ENCODE measurements around the gene CEMIP.

CEMIP gene

GRCh38 chr15:80939216-80939615 lies 160.0 kb downstream of the CEMIP start:
- no peaks in the 10 kb centered on the region for H3K9me3 ChIP-seq (ENCODE audit: control insufficient read depth, low read length)
- no peaks in the 10 kb centered on the region for H3K4me1 ChIP-seq (ENCODE audit: control insufficient read depth, insufficient read depth, low read length, poor library complexity, severe bottlenecking)
- no peak for DNase-seq
- H3K27me3 ChIP-seq (replicated peaks; ENCODE audit: control insufficient read depth, insufficient read depth, low read length, poor library complexity, severe bottlenecking), result no peaks in the 10 kb centered on the region
- no peak overlapping the region for H3K4me3 ChIP-seq (ENCODE audit: insufficient read depth, low read depth, low read length, poor library complexity, severe bottlenecking)
- H3K36me3 ChIP-seq (ENCODE audit: control insufficient read depth, insufficient read depth, low read length), result peaks cover 27% of the 10 kb centered on the region
- no peak overlapping the region for H3K27ac ChIP-seq (ENCODE audit: insufficient read depth, low read length, poor library complexity, severe bottlenecking)

GRCh38 chr15:80940331-80940730 lies 161.2 kb downstream of the CEMIP start:
- Histone ChIP-seq H3K27ac (ENCODE audit: insufficient read depth, low read length, poor library complexity, severe bottlenecking) (no peak overlapping the region), H3K4me1 (ENCODE audit: control insufficient read depth, insufficient read depth, low read length, poor library complexity, severe bottlenecking) (no peaks in the 10 kb centered on the region), H3K36me3 (ENCODE audit: control insufficient read depth, insufficient read depth, low read length) (peaks cover 30% of the 10 kb centered on the region), H3K9me3 (ENCODE audit: control insufficient read depth, low read length) (no peaks in the 10 kb centered on the region), H3K27me3 (replicated peaks; ENCODE audit: control insufficient read depth, insufficient read depth, low read length, poor library complexity, severe bottlenecking) (no peaks in the 10 kb centered on the region), H3K4me3 (ENCODE audit: insufficient read depth, low read depth, low read length, poor library complexity, severe bottlenecking) (no peak overlapping the region)
- DNase-seq, result no peak

GRCh38 chr15:80940851-80941250 lies 161.7 kb downstream of the CEMIP start:
- Histone ChIP-seq H3K4me1 (ENCODE audit: control insufficient read depth, insufficient read depth, low read length, poor library complexity, severe bottlenecking) (no peaks in the 10 kb centered on the region), H3K27ac (ENCODE audit: insufficient read depth, low read length, poor library complexity, severe bottlenecking) (no peak overlapping the region), H3K4me3 (ENCODE audit: insufficient read depth, low read depth, low read length, poor library complexity, severe bottlenecking) (no peak overlapping the region), H3K9me3 (ENCODE audit: control insufficient read depth, low read length) (no peaks in the 10 kb centered on the region), H3K36me3 (ENCODE audit: control insufficient read depth, insufficient read depth, low read length) (peaks cover 29% of the 10 kb centered on the region), H3K27me3 (replicated peaks; ENCODE audit: control insufficient read depth, insufficient read depth, low read length, poor library complexity, severe bottlenecking) (no peaks in the 10 kb centered on the region)
- DNase-seq, result no peak

- no peaks in the 10 kb centered on the region for H3K27me3 ChIP-seq (replicated peaks; ENCODE audit: control insufficient read depth, insufficient read depth, low read length, poor library complexity, severe bottlenecking)
- H3K27ac ChIP-seq (ENCODE audit: insufficient read depth, low read length, poor library complexity, severe bottlenecking), result no peak overlapping the region
- peaks cover 40% of the 10 kb centered on the region for H3K36me3 ChIP-seq (ENCODE audit: control insufficient read depth, insufficient read depth, low read length)
- DNase-seq, result no peak
- H3K9me3 ChIP-seq (ENCODE audit: control insufficient read depth, low read length), result no peaks in the 10 kb centered on the region
- no peak overlapping the region for H3K4me3 ChIP-seq (ENCODE audit: insufficient read depth, low read depth, low read length, poor library complexity, severe bottlenecking)
- no peaks in the 10 kb centered on the region for H3K4me1 ChIP-seq (ENCODE audit: control insufficient read depth, insufficient read depth, low read length, poor library complexity, severe bottlenecking)
Observed at GRCh38 chr15:80942266-80942665, 163.1 kb downstream of the CEMIP start.

- DNase-seq, result no peak
- Histone ChIP-seq H3K27me3 (replicated peaks; ENCODE audit: control insufficient read depth, insufficient read depth, low read length, poor library complexity, severe bottlenecking) (no peaks in the 10 kb centered on the region), H3K27ac (ENCODE audit: insufficient read depth, low read length, poor library complexity, severe bottlenecking) (no peak overlapping the region), H3K9me3 (ENCODE audit: control insufficient read depth, low read length) (no peaks in the 10 kb centered on the region), H3K36me3 (ENCODE audit: control insufficient read depth, insufficient read depth, low read length) (peaks cover 43% of the 10 kb centered on the region), H3K4me3 (ENCODE audit: insufficient read depth, low read depth, low read length, poor library complexity, severe bottlenecking) (no peak overlapping the region), H3K4me1 (ENCODE audit: control insufficient read depth, insufficient read depth, low read length, poor library complexity, severe bottlenecking) (no peaks in the 10 kb centered on the region)
Observed at GRCh38 chr15:80942746-80943565, 163.8 kb downstream of the CEMIP start.

- Histone ChIP-seq H3K9me3 (ENCODE audit: control insufficient read depth, low read length) (no peaks in the 10 kb centered on the region), H3K36me3 (ENCODE audit: control insufficient read depth, insufficient read depth, low read length) (peaks cover 54% of the 10 kb centered on the region), H3K27ac (ENCODE audit: insufficient read depth, low read length, poor library complexity, severe bottlenecking) (no peak overlapping the region), H3K27me3 (replicated peaks; ENCODE audit: control insufficient read depth, insufficient read depth, low read length, poor library complexity, severe bottlenecking) (no peaks in the 10 kb centered on the region), H3K4me3 (ENCODE audit: insufficient read depth, low read depth, low read length, poor library complexity, severe bottlenecking) (no peak overlapping the region), H3K4me1 (ENCODE audit: control insufficient read depth, insufficient read depth, low read length, poor library complexity, severe bottlenecking) (no peaks in the 10 kb centered on the region)
- no peak for DNase-seq
Observed at GRCh38 chr15:80944818-80945217, 165.6 kb downstream of the CEMIP start.

GRCh38 chr15:80945605-80946004 lies 166.4 kb downstream of the CEMIP start:
- H3K36me3 ChIP-seq (ENCODE audit: control insufficient read depth, insufficient read depth, low read length), result peaks cover 53% of the 10 kb centered on the region
- H3K4me1 ChIP-seq (ENCODE audit: control insufficient read depth, insufficient read depth, low read length, poor library complexity, severe bottlenecking), result no peaks in the 10 kb centered on the region
- no peak for DNase-seq
- no peak overlapping the region for H3K4me3 ChIP-seq (ENCODE audit: insufficient read depth, low read depth, low read length, poor library complexity, severe bottlenecking)
- no peak overlapping the region for H3K27ac ChIP-seq (ENCODE audit: insufficient read depth, low read length, poor library complexity, severe bottlenecking)
- H3K27me3 ChIP-seq (replicated peaks; ENCODE audit: control insufficient read depth, insufficient read depth, low read length, poor library complexity, severe bottlenecking), result no peaks in the 10 kb centered on the region
- H3K9me3 ChIP-seq (ENCODE audit: control insufficient read depth, low read length), result no peaks in the 10 kb centered on the region

- no peak for DNase-seq
- Histone ChIP-seq H3K27ac (ENCODE audit: insufficient read depth, low read length, poor library complexity, severe bottlenecking) (no peak overlapping the region), H3K27me3 (replicated peaks; ENCODE audit: control insufficient read depth, insufficient read depth, low read length, poor library complexity, severe bottlenecking) (no peaks in the 10 kb centered on the region), H3K36me3 (ENCODE audit: control insufficient read depth, insufficient read depth, low read length) (peaks cover 59% of the 10 kb centered on the region), H3K9me3 (ENCODE audit: control insufficient read depth, low read length) (no peaks in the 10 kb centered on the region), H3K4me1 (ENCODE audit: control insufficient read depth, insufficient read depth, low read length, poor library complexity, severe bottlenecking) (no peaks in the 10 kb centered on the region), H3K4me3 (ENCODE audit: insufficient read depth, low read depth, low read length, poor library complexity, severe bottlenecking) (no peak overlapping the region)
Observed at GRCh38 chr15:80946576-80946975, 167.4 kb downstream of the CEMIP start.

GRCh38 chr15:80948651-80949292 lies 169.6 kb downstream of the CEMIP start:
- H3K4me1 ChIP-seq (ENCODE audit: control insufficient read depth, insufficient read depth, low read length, poor library complexity, severe bottlenecking), result no peaks in the 10 kb centered on the region
- no peak for DNase-seq
- peaks cover 54% of the 10 kb centered on the region for H3K36me3 ChIP-seq (ENCODE audit: control insufficient read depth, insufficient read depth, low read length)
- H3K27ac ChIP-seq (ENCODE audit: insufficient read depth, low read length, poor library complexity, severe bottlenecking), result no peak overlapping the region
- H3K9me3 ChIP-seq (ENCODE audit: control insufficient read depth, low read length), result no peaks in the 10 kb centered on the region
- H3K4me3 ChIP-seq (ENCODE audit: insufficient read depth, low read depth, low read length, poor library complexity, severe bottlenecking), result no peak overlapping the region
- H3K27me3 ChIP-seq (replicated peaks; ENCODE audit: control insufficient read depth, insufficient read depth, low read length, poor library complexity, severe bottlenecking), result no peaks in the 10 kb centered on the region

GRCh38 chr15:80949756-80950155 lies 170.6 kb downstream of the CEMIP start:
- H3K36me3 ChIP-seq (ENCODE audit: control insufficient read depth, insufficient read depth, low read length), result peaks cover 54% of the 10 kb centered on the region

More at GRCh38 chr15:80949756-80950155, 170.6 kb downstream of the CEMIP start:
- Histone ChIP-seq H3K27ac (ENCODE audit: insufficient read depth, low read length, poor library complexity, severe bottlenecking) (no peak overlapping the region), H3K9me3 (ENCODE audit: control insufficient read depth, low read length) (no peaks in the 10 kb centered on the region), H3K27me3 (replicated peaks; ENCODE audit: control insufficient read depth, insufficient read depth, low read length, poor library complexity, severe bottlenecking) (no peaks in the 10 kb centered on the region), H3K4me1 (ENCODE audit: control insufficient read depth, insufficient read depth, low read length, poor library complexity, severe bottlenecking) (no peaks in the 10 kb centered on the region), H3K4me3 (ENCODE audit: insufficient read depth, low read depth, low read length, poor library complexity, severe bottlenecking) (no peak overlapping the region)
- DNase-seq, result no peak

All from effector memory CD4-positive, alpha-beta T cell (primary cell).